ENCODE results near the gene CARHSP1.
A peak's percentile ranks its signal among the peaks of the same experiment; 100 is the strongest.
"Not testable (repeated sequence)": the region's sequence is repeated elsewhere in the genome, so short reads cannot be mapped to it uniquely, and the experiment has no call there.

The CARHSP1 gene

DNA sequence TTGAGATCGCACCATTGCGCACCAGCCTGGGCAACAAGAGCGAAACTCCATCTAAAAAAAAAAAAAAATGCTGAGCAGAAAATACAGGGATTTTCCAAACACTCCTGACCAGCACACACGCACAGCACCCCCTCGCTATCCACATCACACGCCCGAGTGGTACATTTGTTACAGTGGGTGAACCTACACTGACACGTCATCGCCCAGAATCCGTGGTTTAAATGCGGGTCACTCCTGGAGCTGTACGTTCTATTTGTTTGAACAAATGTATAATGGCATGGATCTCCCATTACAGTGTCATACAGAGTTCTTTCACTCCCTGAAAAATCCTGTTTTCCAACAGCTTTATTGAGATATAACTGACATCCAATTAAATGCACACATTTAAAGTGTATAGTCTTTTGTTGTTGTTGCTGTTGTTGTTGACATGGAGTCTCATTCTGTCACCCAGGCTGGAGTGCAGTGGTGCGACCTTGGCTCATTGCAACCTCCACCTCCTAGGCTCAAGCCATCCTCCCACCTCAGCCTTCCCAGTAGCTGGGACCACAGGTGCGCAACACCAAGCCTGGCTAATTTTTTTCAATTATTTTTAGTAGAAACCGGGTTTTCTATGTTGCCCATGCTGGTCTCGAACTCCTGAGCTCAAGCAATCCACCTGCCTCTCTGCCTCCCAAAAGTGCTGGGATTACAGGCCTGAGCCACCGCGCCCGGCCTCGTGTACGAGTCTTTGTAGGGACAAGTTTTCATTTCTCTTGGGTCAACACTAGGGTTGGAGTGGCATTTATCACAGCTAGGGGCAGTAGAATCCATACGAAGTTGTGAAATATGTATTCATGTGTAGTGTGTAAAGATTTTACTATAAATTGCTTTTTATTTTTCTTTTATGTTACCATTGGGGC lies 4.4 kb upstream of the CARHSP1 start:
- Histone ChIP-seq H3K27ac (ENCODE audit: low read depth in 2 of 2, low read length in 2 of 2) (no peak overlapping the region), H3K36me3 (ENCODE audit: control insufficient read depth in 2 of 2, insufficient read depth in 2 of 2, low read length in 2 of 2) (no peaks in the 10 kb centered on the region), H3K27me3 (ENCODE audit: control insufficient read depth in 2 of 2, insufficient read depth in 2 of 2, low read length in 2 of 2) (no peaks in the 10 kb centered on the region), H3K9ac (ENCODE audit: low read depth in 1 of 2, low read length in 2 of 2) (no peak overlapping the region), H3K9me3 (ENCODE audit: control insufficient read depth in 2 of 2, low read length in 2 of 2) (no peaks in the 10 kb centered on the region), H3K4me3 (ENCODE audit: low read length in 2 of 2) (no peak overlapping the region), H3K4me1 (ENCODE audit: control insufficient read depth in 2 of 2, insufficient read depth in 2 of 2, low read length in 2 of 2) (peaks cover 6 to 7% of the 10 kb centered on the region in 2 donors)

GRCh38 chr16:8872071-8872470 lies 3.3 kb upstream of the CARHSP1 start:
- H3K9ac ChIP-seq (ENCODE audit: low read depth in 1 of 2, low read length in 2 of 2), result no peak overlapping the region
- H3K27ac ChIP-seq (ENCODE audit: low read depth in 2 of 2, low read length in 2 of 2), result no peak overlapping the region
- H3K36me3 ChIP-seq (ENCODE audit: control insufficient read depth in 2 of 2, insufficient read depth in 2 of 2, low read length in 2 of 2), result no peaks in the 10 kb centered on the region
- H3K4me3 ChIP-seq (ENCODE audit: low read length in 2 of 2), result no peak overlapping the region
- no peaks in the 10 kb centered on the region for H3K9me3 ChIP-seq (ENCODE audit: control insufficient read depth in 2 of 2, low read length in 2 of 2)
- H3K4me1 ChIP-seq (ENCODE audit: control insufficient read depth in 2 of 2, insufficient read depth in 2 of 2, low read length in 2 of 2), result peaks cover 16 to 17% of the 10 kb centered on the region in 2 donors
- no peaks in the 10 kb centered on the region for H3K27me3 ChIP-seq (ENCODE audit: control insufficient read depth in 2 of 2, insufficient read depth in 2 of 2, low read length in 2 of 2)

- Histone ChIP-seq H3K9ac (ENCODE audit: low read depth in 1 of 2, low read length in 2 of 2) (peak overlapping the region in 1 of 2 donors; percentile 61), H3K4me1 (ENCODE audit: control insufficient read depth in 2 of 2, insufficient read depth in 2 of 2, low read length in 2 of 2) (peaks cover 23 to 28% of the 10 kb centered on the region in 2 donors)
- not testable (repeated sequence) for H3K4me3 ChIP-seq (ENCODE audit: low read length in 2 of 2); H3K27ac ChIP-seq (ENCODE audit: low read depth in 2 of 2, low read length in 2 of 2); H3K27me3 ChIP-seq (ENCODE audit: control insufficient read depth in 2 of 2, insufficient read depth in 2 of 2, low read length in 2 of 2); H3K36me3 ChIP-seq (ENCODE audit: control insufficient read depth in 2 of 2, insufficient read depth in 2 of 2, low read length in 2 of 2); H3K9me3 ChIP-seq (ENCODE audit: control insufficient read depth in 2 of 2, low read length in 2 of 2)
Observed at GRCh38 chr16:8869988-8870241, 1.1 kb upstream of the CARHSP1 start.

GRCh38 chr16:8869212-8869987 lies 594 bp upstream of the CARHSP1 start:
- Histone ChIP-seq H3K9ac (ENCODE audit: low read depth in 1 of 2, low read length in 2 of 2) (peak overlapping the region; percentile 61 to 70), H3K4me3 (ENCODE audit: low read length in 2 of 2) (peak overlapping the region; percentile 72 to 78), H3K27ac (ENCODE audit: low read depth in 2 of 2, low read length in 2 of 2) (peak overlapping the region; percentile 70 to 75), H3K27me3 (ENCODE audit: control insufficient read depth in 2 of 2, insufficient read depth in 2 of 2, low read length in 2 of 2) (no peaks in the 10 kb centered on the region), H3K36me3 (ENCODE audit: control insufficient read depth in 2 of 2, insufficient read depth in 2 of 2, low read length in 2 of 2) (no peaks in the 10 kb centered on the region), H3K9me3 (ENCODE audit: control insufficient read depth in 2 of 2, low read length in 2 of 2) (no peaks in the 10 kb centered on the region), H3K4me1 (ENCODE audit: control insufficient read depth in 2 of 2, insufficient read depth in 2 of 2, low read length in 2 of 2) (peaks cover 26 to 33% of the 10 kb centered on the region in 2 donors)

DNA sequence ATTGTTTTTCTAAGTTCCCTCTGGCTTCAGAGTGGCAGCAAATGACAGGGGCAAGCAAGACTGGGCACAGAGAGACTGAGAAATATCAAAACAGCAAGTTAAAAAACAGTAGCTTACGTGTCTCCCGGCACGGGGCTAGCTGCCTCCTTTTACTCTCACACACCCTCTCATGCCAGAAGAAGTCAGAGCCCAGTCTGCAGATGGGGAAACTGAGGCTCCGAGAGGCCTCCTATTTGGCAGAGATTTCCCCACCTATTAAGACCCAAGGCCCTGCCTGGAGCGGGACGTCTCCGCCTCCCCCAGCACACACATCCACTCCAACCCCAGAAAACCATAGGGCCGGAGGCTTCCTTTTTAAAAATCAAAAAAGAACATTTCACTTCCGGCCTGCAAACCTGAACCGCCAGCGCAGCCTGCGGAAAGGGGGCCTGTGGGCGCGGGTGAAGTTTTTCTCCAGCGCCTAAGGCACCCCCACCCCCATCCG lies 832 bp downstream of the CARHSP1 start:
- peak overlapping the region; percentile 74 to 89 for H3K4me3 ChIP-seq (ENCODE audit: low read length in 2 of 2)
- no peaks in the 10 kb centered on the region for H3K9me3 ChIP-seq (ENCODE audit: control insufficient read depth in 2 of 2, low read length in 2 of 2)
- H3K27ac ChIP-seq (ENCODE audit: low read depth in 2 of 2, low read length in 2 of 2), result peak overlapping the region; percentile 84 to 92
- peaks cover 39 to 48% of the 10 kb centered on the region in 2 donors for H3K4me1 ChIP-seq (ENCODE audit: control insufficient read depth in 2 of 2, insufficient read depth in 2 of 2, low read length in 2 of 2)
- no peaks in the 10 kb centered on the region for H3K36me3 ChIP-seq (ENCODE audit: control insufficient read depth in 2 of 2, insufficient read depth in 2 of 2, low read length in 2 of 2)
- peak overlapping the region; percentile 74 to 84 for H3K9ac ChIP-seq (ENCODE audit: low read depth in 1 of 2, low read length in 2 of 2)
- H3K27me3 ChIP-seq (ENCODE audit: control insufficient read depth in 2 of 2, insufficient read depth in 2 of 2, low read length in 2 of 2), result no peaks in the 10 kb centered on the region

DNA sequence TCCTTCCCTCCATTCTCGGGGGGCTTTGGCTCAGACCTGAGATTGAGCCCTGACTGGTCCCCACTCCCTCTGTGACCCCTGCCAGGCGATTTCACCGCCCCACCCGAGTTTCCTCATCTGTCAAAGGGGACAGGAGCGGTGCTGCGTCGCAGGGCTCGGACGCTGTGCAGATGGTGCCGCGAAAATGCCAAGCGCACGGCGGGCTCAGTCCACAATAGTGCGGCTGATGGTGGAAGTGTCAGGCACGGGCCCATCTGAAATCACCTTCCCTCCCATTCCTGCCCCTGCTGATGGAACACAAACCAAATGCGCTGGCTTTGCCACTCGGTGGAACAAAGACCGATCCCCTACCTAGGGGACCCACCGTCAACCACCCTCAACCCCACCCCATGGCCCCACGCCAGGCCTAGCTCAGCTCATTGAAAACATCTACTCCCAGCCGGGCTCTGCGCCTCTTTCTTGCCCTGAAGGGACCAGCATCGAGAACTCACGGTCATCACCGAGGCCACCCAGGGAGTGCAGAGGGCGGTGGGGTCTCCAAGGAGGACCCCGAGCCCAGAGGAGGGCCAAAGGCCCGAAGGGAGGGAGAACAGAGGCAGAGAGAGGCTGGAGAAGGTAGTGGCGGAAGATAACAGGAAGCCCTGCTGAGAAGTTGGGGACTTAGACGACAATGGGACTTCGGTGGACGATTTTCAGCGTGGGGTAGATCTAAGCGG lies 1.4 kb downstream of the CARHSP1 start:
- Histone ChIP-seq H3K36me3 (ENCODE audit: control insufficient read depth in 2 of 2, insufficient read depth in 2 of 2, low read length in 2 of 2) (no peaks in the 10 kb centered on the region), H3K9ac (ENCODE audit: low read depth in 1 of 2, low read length in 2 of 2) (peak overlapping the region; percentile 74 to 84), H3K9me3 (ENCODE audit: control insufficient read depth in 2 of 2, low read length in 2 of 2) (no peaks in the 10 kb centered on the region), H3K4me1 (ENCODE audit: control insufficient read depth in 2 of 2, insufficient read depth in 2 of 2, low read length in 2 of 2) (peaks cover 43 to 48% of the 10 kb centered on the region in 2 donors), H3K27ac (ENCODE audit: low read depth in 2 of 2, low read length in 2 of 2) (peak overlapping the region; percentile 84 to 92), H3K4me3 (ENCODE audit: low read length in 2 of 2) (peak overlapping the region; percentile 74 to 89), H3K27me3 (ENCODE audit: control insufficient read depth in 2 of 2, insufficient read depth in 2 of 2, low read length in 2 of 2) (no peaks in the 10 kb centered on the region)

GRCh38 chr16:8866884-8867215 lies 2.0 kb downstream of the CARHSP1 start:
- H3K9me3 ChIP-seq (ENCODE audit: control insufficient read depth in 2 of 2, low read length in 2 of 2), result no peaks in the 10 kb centered on the region
- peaks cover 44 to 48% of the 10 kb centered on the region in 2 donors for H3K4me1 ChIP-seq (ENCODE audit: control insufficient read depth in 2 of 2, insufficient read depth in 2 of 2, low read length in 2 of 2)
- peak overlapping the region; percentile 74 to 84 for H3K9ac ChIP-seq (ENCODE audit: low read depth in 1 of 2, low read length in 2 of 2)
- H3K4me3 ChIP-seq (ENCODE audit: low read length in 2 of 2), result peak overlapping the region; percentile 74 to 89
- peak overlapping the region; percentile 84 to 92 for H3K27ac ChIP-seq (ENCODE audit: low read depth in 2 of 2, low read length in 2 of 2)
- H3K27me3 ChIP-seq (ENCODE audit: control insufficient read depth in 2 of 2, insufficient read depth in 2 of 2, low read length in 2 of 2), result no peaks in the 10 kb centered on the region
- H3K36me3 ChIP-seq (ENCODE audit: control insufficient read depth in 2 of 2, insufficient read depth in 2 of 2, low read length in 2 of 2), result no peaks in the 10 kb centered on the region

DNA sequence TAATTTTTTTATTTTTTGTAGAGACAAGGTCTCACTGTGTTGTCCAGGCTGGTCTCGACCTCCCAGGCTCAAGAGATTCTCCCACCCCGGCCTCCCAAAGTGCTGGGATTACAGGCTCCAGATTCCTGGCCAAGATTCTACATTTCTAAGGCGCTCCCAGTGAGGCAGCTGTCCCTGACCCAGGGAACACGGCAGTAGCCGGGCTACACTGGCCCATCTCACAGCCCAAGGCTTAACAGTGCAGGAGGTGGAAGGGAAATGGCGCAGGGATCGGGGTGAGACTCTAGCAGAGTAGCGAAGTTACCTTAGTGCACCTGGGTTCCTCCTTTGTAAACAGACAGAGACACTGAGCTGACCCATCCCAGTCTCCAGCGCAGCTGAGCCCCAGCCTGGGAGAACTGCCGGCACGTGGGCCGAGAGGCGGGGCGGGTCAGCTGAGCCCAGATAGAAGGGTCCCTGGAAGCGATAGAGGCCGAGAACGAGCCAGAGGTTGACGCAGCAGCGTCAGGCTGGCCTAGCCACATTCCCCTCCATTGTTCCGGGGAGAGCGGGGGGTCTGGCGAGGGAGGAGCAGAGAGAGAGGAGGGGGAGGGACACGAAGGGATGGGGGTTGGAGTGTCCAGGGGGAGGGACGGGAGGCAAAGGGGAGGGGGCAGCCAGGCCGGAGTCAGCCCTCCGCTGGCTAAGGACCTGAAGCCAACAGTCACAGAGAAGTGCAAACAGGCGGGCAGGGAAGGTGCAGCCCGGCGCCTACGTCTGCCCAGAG lies 2.5 kb downstream of the CARHSP1 start:
- Histone ChIP-seq H3K4me3 (ENCODE audit: low read length in 2 of 2) (peak overlapping the region; percentile 74 to 89), H3K27ac (ENCODE audit: low read depth in 2 of 2, low read length in 2 of 2) (peak overlapping the region in 1 of 2 donors; percentile 92), H3K4me1 (ENCODE audit: control insufficient read depth in 2 of 2, insufficient read depth in 2 of 2, low read length in 2 of 2) (peaks cover 44 to 48% of the 10 kb centered on the region in 2 donors), H3K27me3 (ENCODE audit: control insufficient read depth in 2 of 2, insufficient read depth in 2 of 2, low read length in 2 of 2) (no peaks in the 10 kb centered on the region), H3K9ac (ENCODE audit: low read depth in 1 of 2, low read length in 2 of 2) (peak overlapping the region in 1 of 2 donors; percentile 74), H3K9me3 (ENCODE audit: control insufficient read depth in 2 of 2, low read length in 2 of 2) (no peaks in the 10 kb centered on the region), H3K36me3 (ENCODE audit: control insufficient read depth in 2 of 2, insufficient read depth in 2 of 2, low read length in 2 of 2) (no peaks in the 10 kb centered on the region)

GRCh38 chr16:8865145-8865882 lies 3.5 kb downstream of the CARHSP1 start:
- Histone ChIP-seq H3K36me3 (ENCODE audit: control insufficient read depth in 2 of 2, insufficient read depth in 2 of 2, low read length in 2 of 2) (no peaks in the 10 kb centered on the region), H3K4me1 (ENCODE audit: control insufficient read depth in 2 of 2, insufficient read depth in 2 of 2, low read length in 2 of 2) (peaks cover 44 to 48% of the 10 kb centered on the region in 2 donors), H3K4me3 (ENCODE audit: low read length in 2 of 2) (no peak overlapping the region), H3K27me3 (ENCODE audit: control insufficient read depth in 2 of 2, insufficient read depth in 2 of 2, low read length in 2 of 2) (no peaks in the 10 kb centered on the region), H3K9ac (ENCODE audit: low read depth in 1 of 2, low read length in 2 of 2) (no peak overlapping the region), H3K9me3 (ENCODE audit: control insufficient read depth in 2 of 2, low read length in 2 of 2) (no peaks in the 10 kb centered on the region), H3K27ac (ENCODE audit: low read depth in 2 of 2, low read length in 2 of 2) (no peak overlapping the region)
